Neural progenitor cell (in vitro differentiated cells): Measurements from ENCODE around the gene TMEM45B. TPM values are rescaled to one million over a fixed set of nuclear protein-coding genes. Genes with fewer than 3 reads are reported as not detected.

Source experiments
- DNase-seq: peaks from one replicate; pipeline ENCODE4 v3.0.0-alpha.2; 2016; ENCODE audit warnings: low spot score
- H2AFZ ChIP-seq: fragments of 200-600 bp; sonication (generic); replicated peaks from 2 replicates; pipeline ENCODE4 v1.6.1; 2016; ENCODE audit warnings: antibody characterized with exemption
- H3F3A ChIP-seq: fragments of 200-600 bp; sonication (generic); 2 replicates; pipeline ENCODE4 v1.6.1; 2016; ENCODE audit warnings: antibody characterized with exemption, low read depth
- H3K27ac ChIP-seq: fragments of 200-600 bp; sonication (generic); 2 replicates; pipeline ENCODE4 v1.5.1; 2016; ENCODE audit warnings: mild to moderate bottlenecking
- H3K27me3 ChIP-seq: fragments of 200-600 bp; sonication (generic); 2 replicates; pipeline ENCODE4 v1.6.1; 2016; ENCODE audit warnings: mild to moderate bottlenecking, moderate library complexity
- H3K36me3 ChIP-seq: fragments of 200-600 bp; sonication (generic); 2 replicates; pipeline ENCODE4 v1.5.1; 2016
- H3K4me1 ChIP-seq: fragments of 200-600 bp; sonication (generic); 2 replicates; pipeline ENCODE4 v1.6.1; 2016; ENCODE audit warnings: mixed run types
- H3K4me2 ChIP-seq: fragments of 200-600 bp; sonication (generic); 2 replicates; pipeline ENCODE4 v1.6.1; 2016
- H3K4me3 ChIP-seq: fragments of 200-600 bp; sonication (generic); 2 replicates; pipeline ENCODE4 v1.5.1; 2016
- H3K79me2 ChIP-seq: fragments of 200-600 bp; sonication (generic); 2 replicates; pipeline ENCODE4 v1.6.1; 2016; ENCODE audit warnings: low read depth
- H3K9ac ChIP-seq: fragments of 200-600 bp; sonication (generic); 2 replicates; pipeline ENCODE4 v1.6.1; 2016
- H3K9me3 ChIP-seq: fragments of 200-600 bp; sonication (generic); 2 replicates; pipeline ENCODE4 v1.5.1; 2016; ENCODE audit warnings: low read depth
- H4K20me1 ChIP-seq: fragments of 200-600 bp; sonication (generic); 2 replicates; pipeline ENCODE4 v1.6.1; 2016; ENCODE audit warnings: low read depth
- H3K27ac Mint-ChIP-seq: 3 replicates; pipeline ENCODE4 v1.8.0; 2021; ENCODE audit warnings: mixed read lengths
- H3K27me3 Mint-ChIP-seq: 2 replicates; pipeline ENCODE4 v1.8.0; 2022; ENCODE audit warnings: low read depth, mild to moderate bottlenecking, inconsistent platforms, moderate library complexity, mixed read lengths; ENCODE audit not compliant: insufficient read depth
- H3K36me3 Mint-ChIP-seq: 3 replicates; pipeline ENCODE4 v1.8.0; 2021; ENCODE audit warnings: mixed read lengths
- H3K4me1 Mint-ChIP-seq: 3 replicates; pipeline ENCODE4 v1.8.0; 2021; ENCODE audit warnings: mixed read lengths
- H3K4me3 Mint-ChIP-seq: 3 replicates; pipeline ENCODE4 v1.8.0; 2021; ENCODE audit warnings: mild to moderate bottlenecking, moderate library complexity, mixed read lengths
- H3K9me3 Mint-ChIP-seq: 3 replicates; pipeline ENCODE4 v1.8.0; 2020; ENCODE audit warnings: mixed read lengths
- CTCF ChIP-seq: fragments of 200-600 bp; sonication (generic); IDR thresholded peaks from 2 replicates; pipeline ENCODE4 v1.5.1; 2017; ENCODE audit warnings: antibody characterized with exemption, mild to moderate bottlenecking
- EZH2 ChIP-seq: fragments of 200-600 bp; sonication (generic); IDR thresholded peaks from 2 replicates; pipeline ENCODE4 v1.6.1; 2017; ENCODE audit warnings: antibody characterized with exemption, mild to moderate bottlenecking, moderate library complexity
- EZH2phosphoT487 ChIP-seq: fragments of 200-600 bp; sonication (generic); IDR thresholded peaks from 2 replicates; pipeline ENCODE4 v1.6.1; 2017; ENCODE audit warnings: antibody characterized with exemption
- total RNA-seq: library from RNA; depleted of rRNA; stranded (reverse); fragments of >200 nt; gene quantifications from 2 replicates; pipeline ENCODE4 v1.2.3, GENCODE V29; 2015; ENCODE audit warnings: low replicate concordance

The TMEM45B gene
- total RNA-seq, 1 donor from 2014 or later: not detected

GRCh38 chr11:129849447-129850130 is 33.9 kb downstream of the TMEM45B start:
- DNase-seq: no peak
- Histone ChIP-seq H3K36me3 (no peaks in the 10 kb centered on the region), H3K4me3 (no peak overlapping the region), H3K9me3 (no peaks in the 10 kb centered on the region), H3K9ac (no peak overlapping the region), H3K79me2 (no peaks in the 10 kb centered on the region), H3K27ac (no peak overlapping the region), H3F3A (no peaks in the 10 kb centered on the region), H3K4me1 (peaks cover 8% of the 10 kb centered on the region), H4K20me1 (no peaks in the 10 kb centered on the region), H3K4me2 (no peak overlapping the region), H3K27me3 (no peaks in the 10 kb centered on the region), H2AFZ (no peak overlapping the region)
- H3K36me3 Mint-ChIP-seq: no peaks in the 10 kb centered on the region
- TF ChIP-seq CTCF (no peak), EZH2phosphoT487 (no peak), EZH2 (no peak)
- peaks cover 9% of the 10 kb centered on the region for H3K4me1 Mint-ChIP-seq
- H3K27ac Mint-ChIP-seq: no peak overlapping the region
- H3K9me3 Mint-ChIP-seq: no peaks in the 10 kb centered on the region
- H3K27me3 Mint-ChIP-seq: peaks cover 9% of the 10 kb centered on the region
- H3K4me3 Mint-ChIP-seq: no peak overlapping the region

GRCh38 chr11:129852125-129852740 is 36.6 kb downstream of the TMEM45B start:
- Histone ChIP-seq H3K4me1 (peaks cover 5% of the 10 kb centered on the region), H2AFZ (no peak overlapping the region), H3K27me3 (no peaks in the 10 kb centered on the region), H3K4me2 (no peak overlapping the region), H3K27ac (no peak overlapping the region), H3K36me3 (no peaks in the 10 kb centered on the region), H3K9me3 (no peaks in the 10 kb centered on the region), H4K20me1 (no peaks in the 10 kb centered on the region), H3K9ac (no peak overlapping the region), H3K4me3 (no peak overlapping the region), H3K79me2 (no peaks in the 10 kb centered on the region), H3F3A (no peaks in the 10 kb centered on the region)
- H3K9me3 Mint-ChIP-seq: no peaks in the 10 kb centered on the region
- no peak for TF ChIP-seq CTCF
- no peak for TF ChIP-seq EZH2
- no peak for TF ChIP-seq EZH2phosphoT487
- DNase-seq: no peak
- H3K36me3 Mint-ChIP-seq: no peaks in the 10 kb centered on the region
- no peak overlapping the region for H3K27ac Mint-ChIP-seq
- H3K27me3 Mint-ChIP-seq: peaks cover 4% of the 10 kb centered on the region
- peaks cover 4% of the 10 kb centered on the region for H3K4me1 Mint-ChIP-seq
- no peak overlapping the region for H3K4me3 Mint-ChIP-seq

DNA sequence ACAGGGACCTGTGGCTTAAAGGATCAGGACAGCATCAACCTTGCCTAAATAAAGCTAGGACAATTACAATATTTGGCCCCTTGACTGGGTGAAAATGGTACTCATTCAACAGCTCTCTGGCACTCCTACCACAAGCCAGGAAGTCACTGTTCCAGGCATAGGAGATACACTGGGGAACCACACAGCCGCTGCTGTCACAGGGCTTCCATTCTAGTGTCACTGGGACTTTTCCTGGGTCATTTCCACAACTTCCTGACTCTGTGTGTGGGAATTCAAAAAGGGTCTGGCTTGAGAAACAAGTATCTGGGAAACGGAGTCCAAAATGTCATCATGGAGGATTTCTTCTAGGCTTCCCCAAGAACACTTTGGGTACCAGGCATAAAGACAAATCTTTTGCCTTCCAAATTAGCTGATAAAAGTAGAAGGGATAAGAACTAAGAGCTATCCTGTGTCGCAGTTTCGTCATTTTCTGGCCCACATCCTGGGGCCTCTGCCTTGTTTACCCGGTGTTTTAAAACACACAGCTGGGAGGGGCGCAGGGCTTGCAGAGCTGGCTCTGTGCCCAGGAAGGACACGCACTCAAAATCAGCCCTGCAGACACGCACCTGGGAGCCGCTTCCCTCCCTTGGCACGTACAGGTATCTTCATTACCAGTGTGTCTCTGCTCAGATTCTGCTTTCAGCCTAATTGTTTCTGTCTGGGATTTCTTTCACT is 38.0 kb downstream of the TMEM45B start:
- Histone ChIP-seq H3K9me3 (no peaks in the 10 kb centered on the region), H3K4me1 (peaks cover 3% of the 10 kb centered on the region), H3K4me3 (no peak overlapping the region), H3K27me3 (no peaks in the 10 kb centered on the region), H3F3A (no peaks in the 10 kb centered on the region), H3K79me2 (no peaks in the 10 kb centered on the region), H3K9ac (no peak overlapping the region), H4K20me1 (no peaks in the 10 kb centered on the region), H3K36me3 (no peaks in the 10 kb centered on the region), H3K27ac (no peak overlapping the region), H2AFZ (no peak overlapping the region), H3K4me2 (no peak overlapping the region)
- Mint-ChIP-seq H3K27me3 (peaks cover 3% of the 10 kb centered on the region), H3K27ac (no peak overlapping the region), H3K9me3 (no peaks in the 10 kb centered on the region), H3K36me3 (peaks cover 5% of the 10 kb centered on the region), H3K4me1 (peaks cover 3% of the 10 kb centered on the region), H3K4me3 (no peak overlapping the region)
- DNase-seq: no peak
- TF ChIP-seq EZH2phosphoT487 (no peak), CTCF (no peak), EZH2 (no peak)
